GM13976 (cell line): ENCODE measurements around the gene IQGAP2.

Source experiments
- DNase-seq: peaks from one replicate; pipeline ENCODE4 v3.0.0; 2012; ENCODE audit warnings: low spot score
- in situ Hi-C: fragments of 300-500 bp; cut with MboI; formaldehyde crosslinking; loops from one replicate; pipeline ENCODE4 v1.12.0; 2022; ENCODE audit warnings: low sequenced_read_pairs, mixed read lengths, inconsistent platforms; ENCODE audit not compliant: unreplicated experiment
- TF ChIP-seq, protein P1 (sequence below): IDR thresholded peaks from 2 replicates; pipeline ENCODE4 v1.5.1; 2012; ENCODE audit warnings: borderline replicate concordance, mild to moderate bottlenecking; ENCODE audit not compliant: insufficient read depth; ENCODE audit errors: extremely low read depth, missing control alignments, control extremely low read depth

Gene IQGAP2

DNA sequence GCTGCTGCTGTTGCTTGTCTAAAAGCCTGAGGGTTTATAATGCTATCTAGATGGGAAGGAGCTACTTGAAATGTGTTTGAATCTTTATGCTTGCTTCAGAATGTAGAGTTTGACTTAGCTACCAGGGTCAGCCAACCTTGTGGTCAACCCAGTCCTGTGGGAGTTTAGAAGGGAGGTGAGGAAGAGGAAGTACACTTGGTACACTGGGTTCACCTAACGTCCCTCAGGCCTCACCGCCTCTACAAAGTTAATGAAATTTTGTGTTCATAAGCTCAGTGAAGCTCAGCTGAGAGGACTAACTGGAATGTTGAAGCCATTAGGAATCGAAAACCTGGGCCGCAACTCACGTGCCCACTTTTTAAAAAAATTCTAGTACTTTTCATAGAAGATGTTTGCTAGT is 10.7 kb downstream of the IQGAP2 start:
- no peak for DNase-seq
- TF ChIP-seq, protein P1, sequence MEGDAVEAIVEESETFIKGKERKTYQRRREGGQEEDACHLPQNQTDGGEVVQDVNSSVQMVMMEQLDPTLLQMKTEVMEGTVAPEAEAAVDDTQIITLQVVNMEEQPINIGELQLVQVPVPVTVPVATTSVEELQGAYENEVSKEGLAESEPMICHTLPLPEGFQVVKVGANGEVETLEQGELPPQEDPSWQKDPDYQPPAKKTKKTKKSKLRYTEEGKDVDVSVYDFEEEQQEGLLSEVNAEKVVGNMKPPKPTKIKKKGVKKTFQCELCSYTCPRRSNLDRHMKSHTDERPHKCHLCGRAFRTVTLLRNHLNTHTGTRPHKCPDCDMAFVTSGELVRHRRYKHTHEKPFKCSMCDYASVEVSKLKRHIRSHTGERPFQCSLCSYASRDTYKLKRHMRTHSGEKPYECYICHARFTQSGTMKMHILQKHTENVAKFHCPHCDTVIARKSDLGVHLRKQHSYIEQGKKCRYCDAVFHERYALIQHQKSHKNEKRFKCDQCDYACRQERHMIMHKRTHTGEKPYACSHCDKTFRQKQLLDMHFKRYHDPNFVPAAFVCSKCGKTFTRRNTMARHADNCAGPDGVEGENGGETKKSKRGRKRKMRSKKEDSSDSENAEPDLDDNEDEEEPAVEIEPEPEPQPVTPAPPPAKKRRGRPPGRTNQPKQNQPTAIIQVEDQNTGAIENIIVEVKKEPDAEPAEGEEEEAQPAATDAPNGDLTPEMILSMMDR: no peak
- in situ Hi-C loops: no loop called here

DNA sequence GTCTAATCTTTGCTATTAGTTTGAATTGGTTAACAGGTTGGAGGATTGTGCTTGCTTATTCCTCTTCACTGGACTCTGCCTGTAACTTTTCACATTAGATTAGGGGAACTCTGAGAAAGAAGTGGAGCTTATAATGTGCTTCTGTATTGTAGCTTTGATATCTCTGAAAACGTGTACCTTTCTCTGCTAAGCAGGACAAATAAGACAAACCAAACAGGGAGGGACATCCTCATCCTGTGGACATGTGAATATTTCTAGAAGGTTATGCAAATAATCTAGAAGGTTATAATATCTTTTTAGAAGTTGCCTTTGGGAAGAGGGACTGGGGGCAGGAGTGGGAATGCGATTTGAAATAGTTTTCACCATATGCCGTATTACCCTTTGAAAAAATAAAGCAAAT is 11.7 kb downstream of the IQGAP2 start:
- in situ Hi-C loops: no loop called here
- TF ChIP-seq, protein P1: no peak
- no peak for DNase-seq

DNA sequence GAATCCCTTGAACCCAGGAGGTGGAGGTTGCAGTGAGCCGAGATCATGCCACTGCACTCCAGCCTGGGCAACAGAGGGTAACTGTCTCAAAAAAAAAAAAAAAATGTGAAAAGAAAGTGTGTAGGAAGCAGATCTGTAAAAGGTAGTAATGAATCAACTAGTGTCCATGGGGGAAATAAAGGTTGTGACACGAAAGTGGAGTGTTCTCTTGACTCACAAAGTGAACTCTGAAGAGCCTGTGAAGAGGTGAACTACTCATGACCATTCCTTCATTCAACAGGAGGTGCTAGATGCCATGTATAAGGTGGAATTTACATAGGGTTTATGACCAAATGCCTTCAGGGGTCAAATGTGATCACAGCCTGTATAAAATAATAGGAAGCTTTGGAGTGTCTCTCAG is 12.8 kb downstream of the IQGAP2 start:
- TF ChIP-seq, protein P1: no peak
- in situ Hi-C loops: no loop called here
- DNase-seq: no peak

DNA sequence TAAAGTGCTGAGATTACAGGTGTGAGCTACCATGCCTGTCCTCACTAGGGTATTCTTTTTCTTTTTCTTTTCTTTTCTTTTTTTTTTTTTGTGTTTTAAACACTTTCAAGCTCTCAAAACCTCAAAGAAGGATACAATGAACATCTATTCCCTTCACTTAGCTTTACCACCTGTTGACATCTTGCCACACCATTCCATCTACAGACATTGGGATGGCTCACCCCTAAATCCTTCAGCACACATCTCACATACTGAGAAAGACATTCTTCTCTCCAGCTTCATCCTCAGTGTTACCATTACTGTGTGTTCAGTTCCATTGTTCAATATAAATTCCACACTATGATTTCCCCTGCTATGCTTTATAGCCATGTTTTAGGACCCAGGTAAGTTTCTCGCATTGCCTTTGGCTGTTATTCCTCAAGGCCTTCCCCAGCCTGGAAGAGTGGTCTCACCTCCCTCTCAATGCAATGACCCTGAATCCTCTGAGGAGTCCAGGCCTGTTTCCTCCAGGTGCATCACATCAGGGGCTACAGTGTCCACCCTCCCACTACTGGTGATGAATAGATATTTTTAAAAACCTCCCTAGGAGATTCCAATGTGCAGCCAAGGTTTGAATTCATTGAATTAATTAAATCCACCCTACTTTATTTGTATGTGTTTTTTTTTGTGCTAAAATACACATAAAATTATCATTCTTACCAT is 16.7 kb downstream of the IQGAP2 start:
- in situ Hi-C loops: no loop called here
- no peak for DNase-seq
- TF ChIP-seq, protein P1: no peak

- in situ Hi-C loops: no loop called here
- TF ChIP-seq, protein P1: no peak
- no peak for DNase-seq
Measured at GRCh38 chr5:76422227-76422626, 19.1 kb downstream of the IQGAP2 start.

DNA sequence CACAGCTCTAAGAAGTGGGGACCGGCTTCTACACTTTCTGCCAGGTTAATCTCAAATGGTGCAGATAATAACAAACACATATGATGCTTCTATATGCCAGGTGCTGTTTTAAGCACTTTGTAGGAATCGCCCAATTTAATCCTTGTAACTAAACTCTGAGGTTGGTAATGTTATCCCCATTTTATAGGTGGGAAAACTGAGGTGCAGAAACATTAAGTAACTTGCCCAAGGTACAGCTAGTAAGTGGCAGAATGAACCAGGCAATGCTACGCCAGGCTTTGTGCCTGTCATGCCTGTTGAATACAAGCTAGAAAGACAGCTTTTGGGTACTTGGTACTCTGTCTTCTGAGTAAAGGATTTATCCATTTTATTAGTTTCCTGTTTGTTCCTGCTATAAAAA is 19.7 kb downstream of the IQGAP2 start:
- in situ Hi-C loops: no loop called here
- TF ChIP-seq, protein P1: no peak
- no peak for DNase-seq
